Measurements from ENCODE around the gene PPP1R12B. TPM values are rescaled to one million over a fixed set of nuclear protein-coding genes. Genes with fewer than 3 reads are reported as not detected.

PPP1R12B gene
- total RNA-seq, 2 experiments from 2014 or later = 13.0 to 14.1 TPM

DNA sequence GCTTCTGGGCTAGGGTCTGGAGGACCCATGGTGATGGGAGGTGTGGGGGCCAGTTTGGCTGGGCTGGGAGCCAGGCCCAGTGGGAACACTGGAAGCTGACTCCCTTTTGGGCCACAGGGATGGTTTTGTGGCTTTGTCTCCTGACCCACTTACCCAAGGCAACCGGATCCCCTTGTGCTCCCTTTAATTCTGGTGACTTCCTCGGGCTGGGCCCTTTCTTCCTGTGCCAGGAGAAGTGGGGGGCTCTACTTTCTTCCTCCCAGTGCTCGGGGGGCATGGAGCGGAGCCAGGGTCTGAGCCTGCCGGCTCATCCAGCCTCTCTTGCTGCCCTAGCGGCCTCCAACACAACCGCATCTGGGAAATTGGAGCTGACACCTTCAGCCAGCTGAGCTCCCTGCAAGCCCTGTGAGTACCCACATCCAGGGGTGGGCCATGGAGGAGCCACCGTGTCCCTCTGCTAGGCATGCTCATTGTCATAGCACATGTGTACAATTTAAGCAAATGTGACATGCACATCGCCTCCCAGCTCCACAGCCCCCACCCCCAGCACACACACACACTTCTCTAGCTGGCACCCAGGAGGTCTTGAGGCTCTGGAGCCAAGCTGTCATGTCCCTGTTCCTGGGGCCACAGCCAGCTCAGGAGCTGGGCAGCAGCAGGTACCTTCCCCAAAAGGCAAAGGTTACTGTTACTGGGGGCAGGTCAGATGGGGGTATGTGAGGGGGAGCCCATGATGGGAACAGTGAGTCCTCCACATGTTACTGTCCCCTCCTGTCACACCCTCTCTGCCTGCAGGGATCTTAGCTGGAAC lies 41.8 kb upstream of the PPP1R12B start:
- TF ChIP-seq, protein P1, sequence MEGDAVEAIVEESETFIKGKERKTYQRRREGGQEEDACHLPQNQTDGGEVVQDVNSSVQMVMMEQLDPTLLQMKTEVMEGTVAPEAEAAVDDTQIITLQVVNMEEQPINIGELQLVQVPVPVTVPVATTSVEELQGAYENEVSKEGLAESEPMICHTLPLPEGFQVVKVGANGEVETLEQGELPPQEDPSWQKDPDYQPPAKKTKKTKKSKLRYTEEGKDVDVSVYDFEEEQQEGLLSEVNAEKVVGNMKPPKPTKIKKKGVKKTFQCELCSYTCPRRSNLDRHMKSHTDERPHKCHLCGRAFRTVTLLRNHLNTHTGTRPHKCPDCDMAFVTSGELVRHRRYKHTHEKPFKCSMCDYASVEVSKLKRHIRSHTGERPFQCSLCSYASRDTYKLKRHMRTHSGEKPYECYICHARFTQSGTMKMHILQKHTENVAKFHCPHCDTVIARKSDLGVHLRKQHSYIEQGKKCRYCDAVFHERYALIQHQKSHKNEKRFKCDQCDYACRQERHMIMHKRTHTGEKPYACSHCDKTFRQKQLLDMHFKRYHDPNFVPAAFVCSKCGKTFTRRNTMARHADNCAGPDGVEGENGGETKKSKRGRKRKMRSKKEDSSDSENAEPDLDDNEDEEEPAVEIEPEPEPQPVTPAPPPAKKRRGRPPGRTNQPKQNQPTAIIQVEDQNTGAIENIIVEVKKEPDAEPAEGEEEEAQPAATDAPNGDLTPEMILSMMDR (IDR thresholded peaks at IDR 0.05) = no peak
- H3K36me3 Mint-ChIP-seq (ENCODE audit: low read depth) = no peaks in the 10 kb centered on the region
- no peak overlapping the region for H3K27ac Mint-ChIP-seq
- intact Hi-C loops (cut with micrococcal nuclease) = no loop called here
- H3K4me1 Mint-ChIP-seq (ENCODE audit: low read depth) = peaks cover 3% of the 10 kb centered on the region
- peaks cover 1% of the 10 kb centered on the region for H3K27me3 Mint-ChIP-seq
- ATAC-seq (no peak), DNase-seq (no peak)
- ChIA-PET POLR2A (no interaction called here), CTCF (interaction anchor here (0.5 to 4.0 kb wide), 8 partner anchors 7 to 270 kb away, joined by 3 to 13 read pairs (median 6); no protein-coding TSS in a partner anchor)
- no peak overlapping the region for H3K4me3 Mint-ChIP-seq
- no peaks in the 10 kb centered on the region for H3K9me3 Mint-ChIP-seq

DNA sequence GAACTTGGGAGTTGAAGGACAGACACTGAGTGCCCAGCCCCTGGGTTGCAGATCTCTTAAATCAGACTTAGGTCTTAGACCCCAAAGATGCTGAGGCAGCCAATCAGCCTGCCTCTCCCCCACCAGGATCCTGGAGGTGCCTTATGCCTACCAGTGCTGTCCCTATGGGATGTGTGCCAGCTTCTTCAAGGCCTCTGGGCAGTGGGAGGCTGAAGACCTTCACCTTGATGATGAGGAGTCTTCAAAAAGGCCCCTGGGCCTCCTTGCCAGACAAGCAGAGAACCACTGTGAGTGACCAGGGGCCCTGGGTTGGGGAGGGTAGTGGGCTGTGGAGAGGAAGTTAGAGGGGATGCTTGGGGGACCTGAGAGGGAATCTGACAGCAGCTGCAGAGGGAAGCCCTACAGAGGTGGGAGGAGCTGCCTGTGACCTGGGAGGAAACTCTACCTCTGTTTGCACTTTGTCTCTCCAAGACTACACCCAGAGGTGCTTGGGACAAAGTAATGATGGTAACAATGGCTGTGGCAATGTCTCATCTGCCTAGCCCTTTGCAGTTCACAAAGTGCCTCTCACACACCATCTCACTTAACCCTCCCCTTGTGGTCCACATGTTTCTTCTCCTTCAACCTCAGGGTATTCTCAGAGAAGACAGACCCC lies 38.3 kb upstream of the PPP1R12B start:
- POLR2A ChIA-PET = no interaction called here
- ATAC-seq = no peak
- Mint-ChIP-seq H3K27ac (no peak overlapping the region), H3K36me3 (ENCODE audit: low read depth) (no peaks in the 10 kb centered on the region), H3K27me3 (peaks cover 1% of the 10 kb centered on the region), H3K4me3 (no peak overlapping the region), H3K9me3 (no peaks in the 10 kb centered on the region), H3K4me1 (ENCODE audit: low read depth) (peaks cover 7% of the 10 kb centered on the region)
- CTCF ChIA-PET = interaction anchor here (1.1 to 2.9 kb wide), 3 partner anchors 36 to 120 kb away, joined by 3 to 15 read pairs (median 6); partner anchors contain the start of gene LGR6
- intact Hi-C loops (cut with micrococcal nuclease) = no loop called here
- TF ChIP-seq, protein P1 (IDR thresholded peaks at IDR 0.05) = no peak
- no peak for DNase-seq

DNA sequence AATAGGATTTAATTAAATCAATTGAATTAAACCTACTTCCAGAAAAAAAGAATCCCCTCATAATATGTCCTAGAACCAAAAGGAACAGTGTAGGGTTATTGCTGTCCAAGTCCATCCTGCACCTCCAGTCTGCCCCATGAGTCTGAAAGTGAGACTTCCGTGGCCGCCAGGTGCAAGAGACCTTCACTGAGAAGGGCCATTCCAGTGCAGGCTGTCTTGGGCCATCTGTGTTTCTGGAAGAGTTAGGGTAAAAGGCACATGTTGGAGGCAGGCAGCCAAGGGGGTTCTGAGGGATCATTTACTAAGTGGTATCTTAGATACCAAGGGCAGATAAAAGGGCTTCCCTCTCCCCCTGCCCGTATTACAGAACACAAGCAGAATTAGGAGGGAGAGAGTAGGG lies 37.8 kb upstream of the PPP1R12B start:
- DNase-seq = no peak
- Mint-ChIP-seq H3K9me3 (no peaks in the 10 kb centered on the region), H3K4me1 (ENCODE audit: low read depth) (peaks cover 7% of the 10 kb centered on the region), H3K4me3 (no peak overlapping the region), H3K27ac (no peak overlapping the region), H3K27me3 (peaks cover 1% of the 10 kb centered on the region), H3K36me3 (ENCODE audit: low read depth) (no peaks in the 10 kb centered on the region)
- ATAC-seq = no peak
- CTCF ChIA-PET = interaction anchor here (1.2 to 7.2 kb wide), 2 partner anchors 36 to 37 kb away, joined by 3 to 94 read pairs; no protein-coding TSS in a partner anchor
- intact Hi-C loops (cut with micrococcal nuclease) = no loop called here
- TF ChIP-seq, protein P1 (IDR thresholded peaks at IDR 0.05) = no peak
- POLR2A ChIA-PET = no interaction called here

DNA sequence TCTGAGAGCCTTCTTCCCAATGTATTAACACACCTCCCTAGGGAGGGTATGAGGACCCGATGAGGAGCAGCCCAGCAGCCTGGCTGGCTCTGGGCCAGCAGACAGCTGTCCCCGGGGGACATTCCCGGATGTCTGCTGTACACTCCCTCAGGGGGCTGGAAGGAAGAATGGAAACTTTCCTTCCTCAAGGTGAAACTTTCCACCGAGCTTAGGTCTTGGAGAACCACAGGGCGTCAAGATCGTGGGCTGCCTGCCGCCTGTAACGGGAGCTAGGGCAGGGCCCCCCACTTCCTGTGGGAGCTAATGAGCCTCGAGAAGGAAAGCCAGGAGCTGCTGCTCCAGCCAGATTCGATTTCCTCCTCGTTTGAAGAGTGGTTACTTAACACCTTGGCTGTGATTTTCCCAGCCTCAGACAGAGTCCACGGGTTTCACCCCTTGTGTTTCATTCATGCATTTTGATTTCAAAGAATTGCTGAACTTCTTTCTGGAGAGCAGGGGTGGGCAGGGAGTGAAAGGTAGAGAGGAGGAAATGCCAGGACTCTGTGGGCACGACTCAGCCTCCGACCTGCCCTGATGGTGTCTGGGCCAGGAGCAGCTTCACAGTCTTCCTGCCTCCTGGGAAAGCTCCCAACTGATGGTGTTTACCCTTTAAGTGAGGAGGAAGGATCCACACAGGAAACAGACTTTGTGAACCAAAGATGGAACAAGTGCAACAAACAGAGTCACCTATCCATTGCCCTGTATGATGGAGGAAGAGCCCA lies 36.4 kb upstream of the PPP1R12B start:
- CTCF ChIA-PET = interaction anchor here (0.8 to 7.2 kb wide), 5 partner anchors 9 to 122 kb away, joined by 3 to 94 read pairs (median 3); partner anchors contain the start of gene LGR6
- ATAC-seq (no peak), DNase-seq (no peak)
- Mint-ChIP-seq H3K9me3 (no peaks in the 10 kb centered on the region), H3K27ac (no peak overlapping the region), H3K36me3 (ENCODE audit: low read depth) (no peaks in the 10 kb centered on the region), H3K4me3 (no peak overlapping the region), H3K27me3 (peaks cover 1% of the 10 kb centered on the region), H3K4me1 (ENCODE audit: low read depth) (peaks cover 7% of the 10 kb centered on the region)
- TF ChIP-seq, protein P1 (IDR thresholded peaks at IDR 0.05) = no peak
- POLR2A ChIA-PET = no interaction called here
- intact Hi-C loops (cut with micrococcal nuclease) = no loop called here

Data from activated CD8-positive, alpha-beta T cell treated with anti-CD3 and anti-CD28 coated beads for 36 hours (primary cell).